ENCODE data around the gene SMCO2.
"Not testable (repeated sequence)": the region's sequence is repeated elsewhere in the genome, so short reads cannot be mapped to it uniquely, and the experiment has no call there.

Gene SMCO2

DNA sequence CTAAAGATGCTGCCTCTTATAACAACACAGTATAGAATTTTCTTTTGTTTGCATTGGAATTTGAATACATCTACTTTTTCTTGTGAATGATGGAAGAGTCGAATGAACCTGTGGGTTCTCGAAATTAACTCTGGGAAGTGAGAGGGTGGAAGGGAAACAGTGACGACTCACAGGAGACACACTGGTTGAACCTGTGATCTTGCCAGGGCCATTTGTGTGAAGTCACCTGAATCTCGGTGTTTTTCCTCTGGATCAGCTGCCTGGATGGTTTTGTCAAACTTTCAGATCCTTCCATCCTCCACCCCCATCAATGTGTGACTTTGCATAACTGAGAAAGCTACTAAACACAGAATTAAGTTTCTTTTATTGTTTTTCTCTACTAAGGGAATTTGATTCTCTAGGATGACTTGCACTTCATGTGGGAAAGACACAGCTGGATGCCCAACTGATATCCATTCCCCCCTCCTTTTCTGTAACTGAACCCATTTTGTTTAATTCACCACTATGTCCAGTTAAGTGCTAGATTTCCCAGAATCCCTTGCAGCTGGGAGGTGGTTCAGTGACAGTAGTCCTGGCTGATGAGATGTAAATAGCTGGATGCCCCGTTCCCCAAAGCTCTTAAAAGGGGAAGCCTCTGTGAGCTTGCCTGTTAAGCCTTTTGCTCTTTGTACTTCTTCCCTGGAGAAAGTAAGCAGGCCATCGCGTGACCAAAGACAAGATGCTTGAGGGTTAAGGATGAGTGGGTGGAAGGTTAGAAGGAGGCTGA is 83.8 kb downstream of the SMCO2 start:
- DNase-seq: no peak

DNA sequence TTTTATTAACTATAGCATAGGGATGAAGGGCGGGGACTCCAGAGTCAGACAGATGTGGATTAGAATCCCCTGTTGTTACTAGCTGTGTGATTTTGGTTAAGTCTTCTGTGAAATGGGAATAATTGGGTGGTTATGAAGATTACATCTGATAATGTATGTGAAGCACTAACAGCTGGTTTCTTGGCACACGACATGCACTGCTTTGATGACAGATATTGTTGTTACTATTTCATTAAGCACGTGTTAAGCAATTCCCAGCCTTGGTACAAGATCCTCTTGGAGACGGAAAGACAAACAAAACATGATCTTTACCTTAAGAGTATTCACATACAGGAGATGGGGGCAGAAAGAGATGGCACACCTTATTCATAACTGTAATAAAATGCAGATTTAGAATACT is 85.4 kb downstream of the SMCO2 start:
- DNase-seq: no peak

DNA sequence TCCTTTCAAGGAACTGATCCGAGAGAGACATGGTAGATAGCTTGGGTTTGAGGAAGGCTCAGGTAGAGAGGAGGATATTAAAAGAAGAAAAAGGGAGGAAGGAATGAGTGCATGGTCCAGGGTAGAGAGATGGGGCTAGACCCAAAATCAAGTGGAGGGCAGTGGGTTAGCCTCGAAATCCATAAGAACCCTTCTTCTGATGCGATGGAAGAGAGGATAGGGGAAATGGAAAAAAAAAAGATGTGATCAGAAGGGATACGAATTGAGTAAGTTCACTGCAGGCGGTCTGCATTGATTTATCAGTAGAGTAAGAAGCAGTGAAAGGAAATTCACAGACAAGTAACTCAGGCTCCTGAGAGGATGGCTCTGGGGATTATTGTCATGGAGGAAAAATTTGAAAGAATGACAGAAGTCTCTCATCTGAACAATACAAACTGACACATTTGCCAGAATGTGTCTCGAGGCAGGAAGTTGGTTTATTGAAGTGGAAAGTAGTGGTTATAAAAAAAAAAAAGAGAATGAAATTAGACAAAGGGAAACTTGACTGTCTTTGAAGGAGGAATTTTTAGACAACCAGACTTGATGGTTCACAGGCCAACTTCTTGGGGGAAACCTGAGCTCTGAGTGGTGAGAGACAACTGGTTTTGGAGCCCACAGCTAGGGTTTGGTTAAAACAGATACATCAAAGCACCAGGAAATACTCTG is 87.7 kb downstream of the SMCO2 start:
- DNase-seq: no peak

DNA sequence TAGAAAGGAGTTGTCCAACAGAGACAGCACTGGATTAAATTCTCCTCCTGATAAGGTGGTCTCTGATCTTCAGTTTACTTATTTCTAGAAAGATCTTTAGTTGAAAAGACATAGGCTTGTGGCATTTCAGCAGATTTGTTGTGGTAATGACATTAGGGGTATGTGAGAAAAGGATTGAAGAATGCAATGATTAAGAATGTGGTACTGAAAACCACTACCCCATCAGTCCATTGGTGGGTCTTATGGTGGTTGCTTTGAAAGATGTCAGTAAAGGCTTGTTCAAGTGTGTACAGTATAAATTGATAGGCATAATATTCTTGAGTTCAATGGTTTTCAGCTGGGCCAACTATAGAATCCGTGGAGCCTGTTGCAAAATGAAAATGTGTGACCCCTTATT is 88.2 kb downstream of the SMCO2 start:
- DNase-seq: no peak

DNA sequence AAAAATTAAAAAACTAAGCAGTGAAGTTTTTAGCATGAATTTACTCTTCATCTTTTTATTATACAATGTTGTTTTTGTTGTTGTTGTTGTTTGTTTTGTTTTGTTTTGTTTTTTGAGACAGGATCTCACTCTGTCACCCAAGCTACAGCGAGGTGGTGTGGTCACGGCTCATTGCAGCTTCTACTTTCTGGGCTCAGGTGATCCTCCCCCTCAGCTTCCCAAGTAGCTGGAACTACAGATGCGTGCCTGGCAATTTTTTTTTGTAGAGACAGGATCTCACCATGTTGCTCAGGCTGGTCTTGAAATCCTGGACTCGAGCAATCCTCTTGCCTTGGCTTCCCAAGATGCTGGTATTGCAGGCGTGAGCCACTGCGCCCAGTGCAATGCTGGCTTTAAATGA is 88.8 kb downstream of the SMCO2 start:
- no peak for DNase-seq

DNA sequence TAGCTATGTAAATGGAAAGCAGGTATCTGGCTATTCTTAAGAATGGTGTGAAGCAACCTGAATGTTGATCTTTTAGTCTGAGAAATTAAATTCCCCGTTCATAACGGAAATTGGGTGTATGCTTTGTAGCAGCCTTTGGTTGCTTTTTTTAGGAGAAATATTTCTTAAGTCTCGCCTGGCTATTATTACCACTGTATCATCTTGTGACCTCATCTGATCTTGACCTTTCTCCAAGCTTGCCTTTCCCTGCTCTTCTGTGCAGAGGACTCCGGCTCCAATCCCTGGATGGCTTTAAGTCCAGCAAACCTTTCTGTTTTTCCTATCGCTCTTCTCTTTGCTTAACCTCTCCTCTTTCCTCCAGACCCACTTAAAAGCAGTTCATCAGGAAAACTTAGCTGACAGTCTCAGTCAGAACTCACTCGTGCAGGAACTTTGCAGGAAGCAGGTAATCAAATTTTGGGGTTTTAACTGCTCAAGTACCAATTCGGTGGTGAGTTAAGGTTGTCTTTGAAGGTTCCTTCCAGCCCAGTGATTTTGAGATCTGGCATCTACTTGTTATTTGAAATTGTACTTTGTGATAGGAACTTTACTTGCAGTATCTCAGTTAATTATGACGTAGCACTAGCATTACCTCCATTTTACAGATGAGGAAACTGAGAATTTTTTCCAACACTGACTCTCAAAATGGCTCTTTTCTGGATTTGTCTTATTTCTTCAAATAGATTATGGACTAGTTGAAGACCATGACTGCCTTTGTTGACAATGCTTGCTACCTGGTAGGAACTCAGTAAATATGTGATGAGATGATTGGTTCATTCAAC is 91.5 kb downstream of the SMCO2 start:
- DNase-seq: no peak

DNA sequence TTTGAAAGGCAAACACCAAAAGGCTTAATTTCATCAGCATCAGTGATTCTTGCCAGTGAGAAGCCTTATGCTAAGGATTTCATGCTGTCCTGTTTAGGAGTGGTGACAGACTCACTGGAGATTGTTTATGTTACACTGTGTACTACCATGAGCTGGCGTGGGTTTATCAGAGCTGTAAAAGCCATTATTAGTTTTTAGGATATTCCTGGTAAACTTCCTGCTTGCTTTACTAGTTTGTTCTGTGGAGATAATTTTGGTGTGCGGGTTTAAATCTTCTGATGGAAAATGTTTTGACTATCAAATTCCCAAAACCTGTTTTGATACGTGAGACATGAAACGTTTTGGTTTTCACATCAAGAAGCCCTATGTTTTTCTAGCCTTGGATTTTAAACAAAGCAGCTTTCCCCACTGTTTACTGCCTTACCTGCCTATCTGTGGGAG is 92.7 kb downstream of the SMCO2 start:
- peak; percentile 46 for DNase-seq

DNA sequence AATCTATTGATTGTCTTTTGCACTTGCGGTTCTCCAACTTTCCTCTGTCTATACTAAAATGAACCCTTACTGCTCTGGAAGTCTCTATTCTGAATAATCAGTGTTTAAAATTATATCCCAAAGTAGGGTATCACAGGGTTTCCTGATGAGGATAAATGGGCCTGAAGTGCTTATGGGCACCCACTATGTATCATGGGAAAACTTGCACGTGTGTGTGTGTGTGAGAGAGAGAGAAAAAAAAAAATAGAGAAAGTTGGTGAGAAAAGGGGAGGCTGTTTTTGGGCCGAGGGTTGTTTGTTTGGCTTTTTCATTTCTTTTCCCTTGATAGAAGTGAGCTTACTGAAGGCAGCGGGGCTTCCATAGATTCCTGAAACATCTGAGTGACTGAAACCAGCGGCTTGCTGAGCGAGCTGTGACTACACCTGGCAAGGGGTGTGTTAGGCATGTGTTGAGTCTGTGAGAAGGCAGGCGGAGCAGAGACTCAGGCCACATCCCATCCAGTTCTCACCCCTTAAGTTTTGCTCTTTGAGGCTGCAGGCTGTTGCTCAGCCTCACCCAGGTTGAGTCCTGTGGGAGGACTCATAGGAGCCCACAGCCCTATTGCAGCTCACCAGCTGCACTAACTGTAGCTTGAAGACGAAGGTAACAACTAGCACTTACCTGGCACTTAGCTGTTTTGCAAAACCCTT is 94.6 kb downstream of the SMCO2 start:
- no peak for DNase-seq

DNA sequence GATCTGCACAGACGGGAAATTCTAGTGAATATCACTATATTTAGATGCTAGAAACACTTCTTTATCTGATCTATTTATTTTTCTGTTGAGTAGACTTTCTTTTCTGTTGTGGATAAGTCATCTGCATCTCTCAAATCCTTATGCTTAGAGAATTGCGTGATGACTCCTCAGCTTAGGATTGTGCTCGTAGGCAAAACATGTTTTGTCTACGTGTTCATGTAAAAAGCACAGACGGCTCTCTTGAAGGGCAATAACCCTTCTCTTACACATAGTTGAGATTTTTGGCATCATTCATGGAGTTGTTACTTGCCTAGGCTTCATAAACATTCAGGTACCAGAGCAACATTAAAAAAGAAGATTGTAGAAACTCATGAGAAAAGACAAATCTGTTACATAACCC is 96.1 kb downstream of the SMCO2 start:
- peak; percentile 95 for DNase-seq

DNA sequence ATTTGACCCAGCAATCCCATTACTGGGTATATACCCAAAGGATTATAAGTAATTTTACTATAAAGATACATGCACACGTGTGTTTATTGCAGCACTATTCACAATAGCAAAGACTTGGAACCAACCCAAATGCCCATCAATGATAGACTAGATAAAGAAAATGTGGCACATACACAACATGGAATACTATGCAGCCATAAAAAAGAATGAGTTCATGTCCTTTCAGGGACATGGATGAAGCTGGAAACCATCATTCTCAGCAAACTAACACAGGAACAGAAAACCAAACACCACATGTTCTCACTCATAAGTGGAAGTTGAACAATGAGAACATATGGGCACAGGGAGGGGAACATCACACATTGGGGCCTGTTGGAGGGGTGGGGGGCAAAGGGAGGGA is 98.3 kb downstream of the SMCO2 start:
- not testable (repeated sequence) for DNase-seq

DNA sequence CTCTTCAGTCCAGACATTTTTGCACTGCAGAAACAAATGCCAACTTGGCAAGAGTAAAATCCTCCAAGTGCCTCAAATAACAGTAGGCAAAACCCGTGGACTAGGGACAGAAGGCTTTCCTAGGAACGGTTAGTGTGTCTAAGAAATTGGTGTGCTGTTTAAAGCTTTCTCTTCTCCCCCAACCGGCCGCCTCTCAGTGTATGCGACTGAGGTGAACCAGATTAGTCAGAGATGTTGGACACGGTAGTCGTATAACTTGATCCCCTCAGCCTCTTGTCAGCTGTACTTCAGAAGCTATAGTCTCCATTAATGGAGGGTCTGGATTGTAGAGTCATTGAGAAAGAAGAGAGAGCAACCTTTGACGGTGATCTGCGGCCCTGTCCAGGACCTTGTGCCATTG is 99.1 kb downstream of the SMCO2 start:
- DNase-seq: no peak

DNA sequence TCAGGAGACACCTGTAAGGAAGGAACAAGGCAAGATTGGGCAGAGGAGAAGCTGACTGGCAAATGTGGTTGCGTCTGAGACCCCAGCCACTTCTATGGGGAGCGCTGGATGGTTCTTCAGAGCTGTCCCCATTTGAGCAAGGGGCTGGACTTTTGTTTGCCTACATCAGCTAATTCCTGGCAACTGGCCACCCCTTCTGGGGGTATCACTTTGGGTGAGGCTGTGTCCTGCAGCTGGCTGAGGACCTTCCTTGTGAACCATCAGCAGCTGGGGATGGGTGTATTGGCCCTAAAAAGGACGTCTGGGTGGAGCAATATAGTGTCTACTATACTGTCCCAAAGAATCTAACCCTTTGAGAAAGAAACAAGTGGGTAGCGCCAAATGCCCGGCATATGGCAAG is 101.1 kb downstream of the SMCO2 start:
- no peak for DNase-seq

DNA sequence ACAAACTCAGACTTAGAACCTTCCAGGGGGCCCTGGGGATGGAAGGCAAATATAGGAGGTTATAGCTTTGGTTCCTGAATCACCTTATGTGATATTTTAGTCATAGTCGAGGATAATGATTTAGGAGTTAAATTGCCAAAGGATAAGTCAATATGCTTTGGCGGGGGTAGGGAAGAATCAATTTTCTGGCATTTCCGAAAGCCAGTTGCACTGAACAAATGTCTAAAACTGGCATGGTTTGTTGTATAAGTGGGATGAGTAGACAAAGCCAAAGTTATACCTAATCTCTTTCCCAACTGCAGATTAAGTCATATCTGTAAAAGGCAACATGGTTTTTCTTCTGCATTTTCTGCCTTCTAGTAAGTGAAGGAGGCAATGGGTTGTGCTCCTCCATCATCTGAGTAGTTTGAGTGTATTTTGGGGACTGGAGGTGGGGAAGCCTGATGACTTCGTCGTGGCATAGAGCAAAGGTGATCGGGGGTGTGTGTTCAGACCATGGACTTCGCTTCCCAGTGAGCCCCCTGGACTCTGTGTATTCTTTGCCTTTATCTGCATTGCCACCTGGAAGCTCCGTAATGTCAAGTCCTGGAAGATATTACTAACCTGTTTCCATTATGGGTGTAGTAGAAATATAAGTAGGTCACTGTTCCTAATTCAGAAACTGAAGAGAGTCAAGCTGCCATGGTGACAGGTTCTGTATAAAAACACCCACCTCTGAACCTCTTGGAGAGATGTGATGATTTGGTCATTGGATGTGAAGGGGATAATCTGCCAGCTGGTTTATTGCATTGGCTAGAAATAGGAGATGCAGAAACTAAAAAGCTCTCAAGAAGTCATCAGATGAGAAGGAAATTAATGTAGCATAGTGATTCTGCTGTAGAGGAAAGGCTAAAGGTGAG is 102.0 kb downstream of the SMCO2 start:
- no peak for DNase-seq

DNA sequence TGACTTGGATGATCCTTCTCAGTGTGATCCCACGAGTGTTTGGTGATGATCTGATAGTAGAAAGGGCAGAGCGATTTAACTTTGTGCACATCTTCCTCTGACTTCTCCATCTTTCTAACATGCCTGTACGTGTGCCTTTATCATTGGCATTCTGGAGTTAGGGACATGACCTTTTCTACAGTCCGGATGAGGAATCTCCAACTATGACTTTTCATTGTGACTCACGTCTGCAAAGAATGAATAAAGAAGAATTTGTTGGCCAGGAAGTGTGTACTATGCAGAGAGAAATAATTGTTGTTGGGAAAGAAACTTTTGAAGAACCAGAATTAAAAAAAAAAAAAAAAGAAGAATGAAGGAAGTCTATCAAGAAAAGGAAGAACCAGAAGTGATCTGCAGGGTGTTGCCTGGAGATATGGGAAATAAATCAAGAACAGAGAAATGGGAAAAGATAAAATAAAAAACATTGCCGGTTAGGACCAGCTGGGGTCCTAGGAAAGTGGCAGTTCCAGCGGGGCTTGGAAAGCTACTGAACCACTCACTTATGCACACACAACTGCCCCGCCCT is 102.8 kb downstream of the SMCO2 start:
- DNase-seq: peak; percentile 92

DNA sequence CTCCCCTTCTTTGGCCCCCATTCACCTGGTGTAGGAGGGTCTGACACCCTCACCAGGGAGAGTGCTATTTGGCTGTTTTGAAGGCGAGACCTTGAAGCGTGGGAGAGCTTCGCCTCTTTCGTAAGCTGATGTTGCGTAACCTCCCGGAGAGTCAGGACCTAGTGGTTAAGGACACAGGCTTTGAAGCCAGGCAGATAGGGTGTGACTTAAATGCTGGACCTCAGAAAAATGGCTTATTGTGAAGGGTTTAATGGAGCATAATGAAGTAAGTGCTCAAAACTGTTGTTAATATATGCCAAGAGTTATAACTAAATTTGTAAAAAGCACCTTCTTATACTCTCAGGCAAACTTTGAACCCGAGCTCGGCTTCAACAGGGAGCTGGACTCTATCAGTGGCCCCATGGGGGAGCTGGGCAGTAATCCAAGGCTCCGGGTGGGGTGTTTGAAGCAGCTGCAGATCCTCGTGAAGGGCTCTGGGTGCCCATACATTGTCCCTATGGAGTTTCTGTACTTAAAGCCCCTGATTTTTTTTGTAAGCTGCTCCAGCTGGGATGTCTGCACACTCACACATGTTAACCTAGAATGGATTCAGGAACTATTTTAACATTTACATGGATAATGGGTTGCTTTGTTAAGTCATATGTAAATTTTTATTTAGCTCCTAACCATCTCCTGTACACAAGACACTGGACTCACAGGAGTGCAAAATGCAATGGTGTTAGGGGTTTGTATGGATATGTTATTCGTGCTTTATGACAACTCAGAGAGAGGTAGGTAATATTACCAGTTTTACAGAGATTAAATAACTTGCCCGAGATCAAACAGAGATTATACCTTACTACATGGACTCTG is 103.5 kb downstream of the SMCO2 start:
- peak; percentile 87 for DNase-seq

DNA sequence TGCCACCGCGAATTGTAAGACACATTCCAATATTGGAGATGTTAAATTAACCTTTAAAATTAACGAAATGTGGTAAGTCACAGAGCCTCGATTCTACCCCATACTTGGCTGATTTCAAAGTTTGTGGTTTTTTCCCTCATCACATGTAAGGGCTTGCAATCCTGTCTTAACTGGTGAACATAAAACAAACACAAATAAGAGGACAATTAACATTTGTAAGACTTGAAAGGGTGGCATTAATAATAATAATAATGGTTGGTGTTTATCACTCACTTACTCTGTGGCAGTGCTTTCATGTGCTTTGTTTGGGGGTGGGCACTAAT is 104.1 kb downstream of the SMCO2 start:
- no peak for DNase-seq

DNA sequence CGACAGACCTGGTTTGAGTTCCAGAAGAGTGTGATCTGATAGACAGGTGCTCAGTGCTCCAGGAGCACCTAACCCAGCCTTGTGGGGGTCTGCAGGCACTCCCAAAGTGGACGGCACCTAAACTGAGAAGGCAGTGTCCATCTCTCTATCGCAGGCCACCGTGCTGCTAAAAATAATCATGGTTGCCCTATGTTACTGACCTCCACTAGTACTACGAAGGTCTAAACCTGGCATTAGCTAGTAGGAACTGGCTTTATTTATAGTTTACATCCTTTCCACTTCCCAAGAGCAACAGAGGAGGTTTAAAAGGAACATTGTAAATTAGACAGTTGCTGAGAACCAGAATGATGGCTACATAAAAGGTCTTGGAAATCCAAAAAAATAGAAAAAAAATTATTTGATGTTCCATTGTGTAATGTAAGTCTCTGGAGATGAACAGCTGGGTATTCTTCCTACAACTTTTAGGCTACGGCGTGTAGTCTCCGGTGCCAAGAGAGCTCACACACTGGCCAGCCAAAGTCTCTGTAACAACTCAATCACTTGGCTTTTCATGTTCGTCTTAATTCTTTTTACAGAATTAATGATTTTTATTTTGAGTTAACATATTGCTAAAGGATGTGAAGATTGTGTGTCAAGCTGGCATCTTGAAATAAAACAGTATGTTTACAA is 104.8 kb downstream of the SMCO2 start:
- DNase-seq: no peak
